ENCODE results near the gene BRD9.

GRCh38 chr5:919356-920000, 26.9 kb upstream of the BRD9 start:
- TF ChIP-seq EZH2 (IDR thresholded peaks at IDR 0.05; ENCODE audit: borderline replicate concordance, low read length) (no peak), CTCF (conservative IDR thresholded peaks at IDR 0.05 in 1 of 2, IDR thresholded peaks at IDR 0.05 in 1 of 2; ENCODE audit: extremely low read depth in 1 of 2, insufficient read depth in 1 of 2, low read depth in 1 of 2, low read length in 2 of 2) (no peak)

Data from mammary epithelial cell (primary cell).